IgD-negative memory B cell (primary cell): ENCODE data around the gene DCST2. TPM values are rescaled to one million over a fixed set of nuclear protein-coding genes. Genes with fewer than 3 reads are reported as not detected.

ENCODE experiments used
- H3K27ac Mint-ChIP-seq, 3 donors: one replicate each; pipeline ENCODE4 v1.8.0; 2020 to 2022; ENCODE audit warnings: mild to moderate bottlenecking in 3 of 3, mixed read lengths in 3 of 3, moderate library complexity in 1 of 3
- H3K27me3 Mint-ChIP-seq: one replicate; pipeline ENCODE4 v1.8.0; 2021; ENCODE audit warnings: mixed read lengths
- H3K36me3 Mint-ChIP-seq: one replicate; pipeline ENCODE4 v1.8.0; 2020; ENCODE audit warnings: mild to moderate bottlenecking, mixed read lengths
- H3K4me1 Mint-ChIP-seq, 3 donors: one replicate each; pipeline ENCODE4 v1.8.0; 2020 to 2022; ENCODE audit warnings: mixed read lengths in 3 of 3, mild to moderate bottlenecking in 1 of 3
- H3K4me3 Mint-ChIP-seq, 4 donors: one replicate each; pipeline ENCODE4 v1.8.0; 2020 to 2022; ENCODE audit warnings: mild to moderate bottlenecking in 4 of 4, mixed read lengths in 4 of 4, moderate library complexity in 3 of 4
- H3K9me3 Mint-ChIP-seq, 3 donors: one replicate each; pipeline ENCODE4 v1.8.0; 2020 to 2021; ENCODE audit warnings: mixed read lengths in 3 of 3, mild to moderate bottlenecking in 1 of 3
- polyA plus RNA-seq: library from polyadenylated mRNA; unstranded; fragments of 300-500 nt; fragmentation: Illumina TruSeq; gene quantifications from one replicate; pipeline ENCODE4 v1.2.3, GENCODE V29; 2021

DCST2 gene
- polyA plus RNA-seq, 1 donor from 2014 or later = not detected

- peak overlapping the region in 1 of 3 donors; percentile 69 for H3K27ac Mint-ChIP-seq
- no peaks in the 10 kb centered on the region for H3K9me3 Mint-ChIP-seq
- H3K4me3 Mint-ChIP-seq = peak overlapping the region; percentile 88 to 95 (median 93)
- peaks cover 15 to 28% (median 20%) of the 10 kb centered on the region in 3 donors for H3K4me1 Mint-ChIP-seq
- no peaks in the 10 kb centered on the region for H3K27me3 Mint-ChIP-seq
- no peaks in the 10 kb centered on the region for H3K36me3 Mint-ChIP-seq
Observed at GRCh38 chr1:155062151-155062686, 28.6 kb upstream of the DCST2 start.

DNA sequence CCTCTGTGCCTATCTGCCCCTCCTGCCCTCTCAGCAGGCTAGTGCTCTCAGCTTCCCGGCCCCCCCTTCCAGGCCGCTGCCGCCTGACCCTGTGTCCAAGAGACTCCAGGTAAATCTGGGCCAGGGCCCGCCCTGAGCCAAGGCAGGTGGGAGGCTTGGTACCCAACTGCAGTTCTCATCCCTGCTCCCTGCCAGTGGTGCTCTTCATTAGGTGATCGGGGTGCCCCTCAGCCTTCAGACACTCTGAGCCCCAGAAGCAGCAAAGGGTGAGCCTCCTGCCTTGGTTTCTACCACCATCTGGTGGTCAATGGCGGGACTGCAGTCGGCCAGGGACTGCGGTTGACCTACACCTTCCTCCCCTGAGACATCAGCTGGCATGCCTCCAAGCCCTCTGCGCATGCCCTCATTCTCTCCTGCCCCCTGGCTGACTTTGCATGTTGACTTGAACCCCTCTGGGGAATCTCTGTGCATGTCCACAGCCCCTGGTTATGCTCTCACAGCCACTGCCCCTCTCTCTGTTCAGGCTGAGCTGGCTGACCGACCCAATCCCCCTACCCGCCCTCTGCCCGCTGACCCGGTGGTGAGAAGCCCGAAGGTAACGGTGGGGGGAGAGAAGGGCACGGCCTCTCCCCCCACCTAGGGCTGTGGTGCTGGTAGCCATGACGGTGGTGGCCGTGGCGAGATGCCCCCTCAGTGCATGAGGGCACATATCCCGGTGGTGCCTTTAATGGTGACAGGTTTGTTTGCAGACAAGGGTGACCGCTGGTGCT, 28.0 kb upstream of the DCST2 start:
- Mint-ChIP-seq H3K9me3 (no peaks in the 10 kb centered on the region), H3K27me3 (no peaks in the 10 kb centered on the region), H3K4me1 (peaks cover 15 to 23% (median 17%) of the 10 kb centered on the region in 3 donors), H3K4me3 (peak overlapping the region; percentile 72 to 89 (median 81)), H3K27ac (peak overlapping the region in 1 of 3 donors; percentile 40), H3K36me3 (no peaks in the 10 kb centered on the region)

DNA sequence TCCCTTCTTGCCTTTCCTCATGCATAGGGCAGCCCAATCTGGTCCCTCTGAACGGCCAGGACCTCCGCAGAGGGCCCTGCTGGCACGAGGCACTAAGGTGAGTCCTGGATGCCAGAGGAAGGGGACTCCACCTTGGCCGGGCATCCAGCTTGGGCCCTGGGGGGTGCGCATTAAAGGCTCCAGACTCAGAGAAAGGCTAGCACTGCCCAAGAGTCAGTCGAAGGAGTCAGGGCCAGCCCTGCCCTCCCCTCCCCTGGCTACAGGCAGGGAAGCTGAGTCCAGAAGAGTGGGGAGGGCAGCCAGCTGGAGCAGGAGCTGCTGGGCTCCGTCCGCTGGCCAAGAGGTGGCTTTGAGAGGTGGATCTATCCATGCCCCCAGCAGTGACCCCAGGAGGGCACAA, 27.2 kb upstream of the DCST2 start:
- H3K4me1 Mint-ChIP-seq = peaks cover 15 to 21% (median 15%) of the 10 kb centered on the region in 3 donors
- H3K27me3 Mint-ChIP-seq = no peaks in the 10 kb centered on the region
- no peak overlapping the region for H3K4me3 Mint-ChIP-seq
- H3K36me3 Mint-ChIP-seq = no peaks in the 10 kb centered on the region
- H3K27ac Mint-ChIP-seq = no peak overlapping the region
- peaks cover 0 to 1% (median 0%) of the 10 kb centered on the region in 3 donors for H3K9me3 Mint-ChIP-seq

DNA sequence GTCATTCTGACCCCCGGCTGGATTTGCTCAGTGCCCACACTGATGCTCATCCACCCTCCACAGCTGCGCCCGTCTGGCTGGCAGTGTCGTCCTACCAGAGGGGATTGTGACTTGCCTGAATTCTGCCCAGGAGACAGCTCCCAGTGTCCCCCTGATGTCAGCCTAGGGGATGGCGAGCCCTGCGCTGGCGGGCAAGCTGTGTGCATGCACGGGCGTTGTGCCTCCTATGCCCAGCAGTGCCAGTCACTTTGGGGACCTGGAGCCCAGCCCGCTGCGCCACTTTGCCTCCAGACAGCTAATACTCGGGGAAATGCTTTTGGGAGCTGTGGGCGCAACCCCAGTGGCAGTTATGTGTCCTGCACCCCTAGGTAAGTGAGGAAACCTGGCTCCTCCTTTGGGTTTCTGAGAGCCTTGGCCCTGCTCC, 24.2 kb upstream of the DCST2 start:
- H3K27me3 Mint-ChIP-seq = no peaks in the 10 kb centered on the region
- H3K4me3 Mint-ChIP-seq = no peak overlapping the region

DNA sequence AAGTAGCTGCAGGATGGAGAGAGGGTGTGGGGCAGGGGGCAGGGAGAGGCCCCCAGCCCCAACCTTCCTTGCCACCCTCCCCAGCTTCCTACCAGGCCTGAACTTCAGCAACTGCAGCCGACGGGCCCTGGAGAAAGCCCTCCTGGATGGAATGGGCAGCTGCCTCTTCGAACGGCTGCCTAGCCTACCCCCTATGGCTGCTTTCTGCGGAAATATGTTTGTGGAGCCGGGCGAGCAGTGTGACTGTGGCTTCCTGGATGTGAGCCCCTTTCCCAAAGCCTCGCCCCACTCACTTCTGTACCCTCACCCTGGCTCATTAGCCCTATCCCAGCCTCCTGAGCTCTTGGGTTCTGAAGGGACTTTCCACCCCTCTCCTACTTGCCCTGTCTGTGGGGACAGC, 23.5 kb upstream of the DCST2 start:
- Mint-ChIP-seq H3K27me3 (no peaks in the 10 kb centered on the region), H3K4me3 (no peak overlapping the region), H3K36me3 (no peaks in the 10 kb centered on the region), H3K4me1 (peaks cover 0 to 14% (median 12%) of the 10 kb centered on the region in 3 donors), H3K27ac (no peak overlapping the region), H3K9me3 (peaks cover 0 to 1% (median 0%) of the 10 kb centered on the region in 3 donors)

More for the DNA sequence above, 24.2 kb upstream of the DCST2 start:
- Mint-ChIP-seq H3K9me3 (peaks cover 0 to 1% (median 0%) of the 10 kb centered on the region in 3 donors), H3K27ac (no peak overlapping the region), H3K36me3 (no peaks in the 10 kb centered on the region), H3K4me1 (peaks cover 0 to 13% (median 11%) of the 10 kb centered on the region in 3 donors)

GRCh38 chr1:155053531-155054105, 20.0 kb upstream of the DCST2 start:
- no peaks in the 10 kb centered on the region for H3K36me3 Mint-ChIP-seq
- peak overlapping the region in 2 of 4 donors; percentile 84 to 88 for H3K4me3 Mint-ChIP-seq
- H3K27me3 Mint-ChIP-seq = no peaks in the 10 kb centered on the region
- peaks cover 0 to 13% (median 9%) of the 10 kb centered on the region in 3 donors for H3K4me1 Mint-ChIP-seq
- no peak overlapping the region for H3K27ac Mint-ChIP-seq
- H3K9me3 Mint-ChIP-seq = peaks cover 0 to 1% (median 0%) of the 10 kb centered on the region in 3 donors

- H3K27me3 Mint-ChIP-seq = no peaks in the 10 kb centered on the region
- H3K9me3 Mint-ChIP-seq = peaks cover 0 to 1% (median 0%) of the 10 kb centered on the region in 3 donors
- H3K36me3 Mint-ChIP-seq = no peaks in the 10 kb centered on the region
- peaks cover 0 to 13% (median 9%) of the 10 kb centered on the region in 3 donors for H3K4me1 Mint-ChIP-seq
- peak overlapping the region; percentile 69 to 93 (median 88) for H3K4me3 Mint-ChIP-seq
- H3K27ac Mint-ChIP-seq = peak overlapping the region in 2 of 3 donors; percentile 31 to 64
Observed at GRCh38 chr1:155052439-155053395, 19.1 kb upstream of the DCST2 start.

GRCh38 chr1:155051777-155052398, 18.3 kb upstream of the DCST2 start:
- H3K36me3 Mint-ChIP-seq = no peaks in the 10 kb centered on the region
- H3K27ac Mint-ChIP-seq = peak overlapping the region in 1 of 3 donors; percentile 64
- H3K27me3 Mint-ChIP-seq = no peaks in the 10 kb centered on the region
- H3K4me1 Mint-ChIP-seq = peaks cover 0 to 13% (median 9%) of the 10 kb centered on the region in 3 donors
- H3K9me3 Mint-ChIP-seq = peaks cover 0 to 1% (median 0%) of the 10 kb centered on the region in 3 donors
- peak overlapping the region; percentile 69 to 93 (median 88) for H3K4me3 Mint-ChIP-seq

- H3K4me3 Mint-ChIP-seq = peak overlapping the region; percentile 69 to 93 (median 88)
- no peaks in the 10 kb centered on the region for H3K36me3 Mint-ChIP-seq
- no peak overlapping the region for H3K27ac Mint-ChIP-seq
- peaks cover 0 to 1% (median 0%) of the 10 kb centered on the region in 3 donors for H3K9me3 Mint-ChIP-seq
- peaks cover 0 to 13% (median 9%) of the 10 kb centered on the region in 3 donors for H3K4me1 Mint-ChIP-seq
- no peaks in the 10 kb centered on the region for H3K27me3 Mint-ChIP-seq
Observed at GRCh38 chr1:155051342-155051776, 17.8 kb upstream of the DCST2 start.

- Mint-ChIP-seq H3K4me3 (peak within 1 kb of the TSS; percentile 86 to 95 (median 90)), H3K4me1 (peaks cover 0 to 13% (median 9%) of the 10 kb centered on the region in 3 donors), H3K9me3 (no peaks in the 10 kb centered on the region), H3K27ac (no peak within 1 kb of the TSS), H3K27me3 (no peaks in the 10 kb centered on the region), H3K36me3 (no peaks in the 10 kb centered on the region)
Observed at GRCh38 chr1:155050560-155051341, 17.2 kb upstream of the DCST2 start, which contains the start of gene ADAM15. ADAM15 (plus strand) TSS chr1:155051316; CDS start chr1:155051387, 71 bp downstream.

DNA sequence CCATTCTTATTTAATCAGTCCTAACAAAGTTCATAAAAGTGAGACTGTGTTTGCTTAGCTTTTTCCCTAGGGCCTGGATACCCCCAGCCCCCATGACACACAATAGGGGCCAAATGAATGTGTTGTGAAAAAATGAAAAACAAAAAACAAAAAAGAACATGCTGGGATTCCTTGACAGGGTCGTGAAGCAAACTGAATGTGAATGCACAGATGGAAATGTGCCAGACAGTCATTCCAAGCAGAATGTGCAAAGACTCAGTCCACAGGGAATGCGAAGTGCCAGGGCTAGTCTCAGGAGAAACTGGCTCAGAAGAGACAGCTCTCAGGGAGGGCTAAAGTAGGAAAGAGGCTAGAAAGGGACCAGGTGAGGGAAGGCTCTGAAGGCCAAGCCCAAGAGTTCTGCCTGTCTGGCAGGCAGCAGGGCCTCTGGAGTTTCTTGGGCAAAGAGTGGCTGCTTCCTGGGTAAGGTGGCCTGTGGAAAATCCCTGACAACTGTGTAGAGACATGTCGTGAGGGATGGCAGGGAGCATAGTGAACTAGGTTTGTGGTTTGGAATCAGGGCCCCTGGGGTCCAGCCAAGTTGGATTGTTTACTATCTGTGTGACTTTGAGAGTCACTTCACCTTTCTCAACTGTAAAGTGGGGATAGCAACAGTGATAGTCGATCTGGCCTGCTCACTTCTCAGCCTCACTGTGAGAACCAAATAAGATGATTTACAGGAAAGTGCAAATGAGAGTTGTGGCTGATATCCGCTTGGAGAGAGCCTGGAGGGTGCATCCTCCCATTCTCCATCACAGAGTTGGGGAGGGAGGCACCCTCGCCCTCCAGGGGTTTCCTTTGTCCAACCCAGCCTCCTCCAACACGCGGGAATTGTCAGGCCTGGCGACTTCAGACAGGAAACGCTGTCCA, 16.3 kb upstream of the DCST2 start:
- no peaks in the 10 kb centered on the region for H3K9me3 Mint-ChIP-seq
- peak overlapping the region; percentile 16 to 59 (median 49) for H3K27ac Mint-ChIP-seq
- peak overlapping the region; percentile 86 to 95 (median 88) for H3K4me3 Mint-ChIP-seq
- no peaks in the 10 kb centered on the region for H3K27me3 Mint-ChIP-seq
- H3K36me3 Mint-ChIP-seq = no peaks in the 10 kb centered on the region
- H3K4me1 Mint-ChIP-seq = peaks cover 3 to 16% (median 12%) of the 10 kb centered on the region in 3 donors
